SK-N-SH (cell line): Measurements from ENCODE around the gene NEMF. TPM values are rescaled to one million over a fixed set of nuclear protein-coding genes. Genes with fewer than 3 reads are reported as not detected.

Experiments used
- MEF2A ChIP-seq: IDR thresholded peaks from 2 replicates; pipeline ENCODE4 v1.4.0; 2012; ENCODE audit warnings: low read depth, borderline replicate concordance
- RCOR1 ChIP-seq: fragments of 150-350 bp; IDR thresholded peaks from 2 replicates; pipeline ENCODE4 v1.6.1; 2017; ENCODE audit warnings: antibody characterized with exemption, low read length
- REST ChIP-seq: IDR thresholded peaks from 2 replicates; pipeline ENCODE4 v1.6.1; 2012; ENCODE audit warnings: mild to moderate bottlenecking, low read depth, low read length, moderate library complexity
- RFX5 ChIP-seq: IDR thresholded peaks from 2 replicates; pipeline ENCODE4 v1.6.1; 2012; ENCODE audit warnings: mild to moderate bottlenecking, improper control_type of control experiment, low read length
- SIN3A ChIP-seq: IDR thresholded peaks from 2 replicates; pipeline ENCODE4 v1.6.1; 2012; ENCODE audit warnings: low read depth, mild to moderate bottlenecking, low read length, moderate library complexity, borderline replicate concordance
- SMC3 ChIP-seq: IDR thresholded peaks from 2 replicates; pipeline ENCODE4 v1.6.1; 2012; ENCODE audit warnings: low read depth, low read length, improper control_type of control experiment
- TAF1 ChIP-seq: IDR thresholded peaks from 2 replicates; pipeline ENCODE4 v1.6.1; 2012; ENCODE audit warnings: low read depth, mild to moderate bottlenecking, low read length, moderate library complexity, borderline replicate concordance
- TCF12 ChIP-seq: IDR thresholded peaks from 2 replicates; pipeline ENCODE4 v1.4.0; 2012
- TEAD4 ChIP-seq: IDR thresholded peaks from 2 replicates; pipeline ENCODE4 v1.4.0; 2012; ENCODE audit warnings: mild to moderate bottlenecking, borderline replicate concordance; ENCODE audit not compliant: insufficient read depth
- USF1 ChIP-seq: IDR thresholded peaks from 2 replicates; pipeline ENCODE4 v1.4.0; 2012; ENCODE audit warnings: low read depth, borderline replicate concordance
- YY1 ChIP-seq: IDR thresholded peaks from 2 replicates; pipeline ENCODE4 v1.4.0; 2012; ENCODE audit warnings: low read depth, mild to moderate bottlenecking
- polyA plus RNA-seq, 3 experiments: library from polyadenylated mRNA; depleted of rRNA; stranded (reverse); fragments of >200 nt; gene quantifications; 2 replicates each; pipeline ENCODE4 v1.2.3, GENCODE V29; 2012
- TF ChIP-seq, protein P1 (sequence below): fragments of 200-600 bp; sonication (generic); IDR thresholded peaks from 2 replicates; pipeline ENCODE4 v1.6.1; 2017; ENCODE audit warnings: antibody characterized with exemption, mild to moderate bottlenecking, moderate library complexity
- TF ChIP-seq, protein P2 (sequence below): IDR thresholded peaks from 2 replicates; pipeline ENCODE4; 2012

NEMF gene
- polyA plus RNA-seq, 1 of the 3 experiments (the other 2 are of a cell fraction), result 14.0 TPM

DNA sequence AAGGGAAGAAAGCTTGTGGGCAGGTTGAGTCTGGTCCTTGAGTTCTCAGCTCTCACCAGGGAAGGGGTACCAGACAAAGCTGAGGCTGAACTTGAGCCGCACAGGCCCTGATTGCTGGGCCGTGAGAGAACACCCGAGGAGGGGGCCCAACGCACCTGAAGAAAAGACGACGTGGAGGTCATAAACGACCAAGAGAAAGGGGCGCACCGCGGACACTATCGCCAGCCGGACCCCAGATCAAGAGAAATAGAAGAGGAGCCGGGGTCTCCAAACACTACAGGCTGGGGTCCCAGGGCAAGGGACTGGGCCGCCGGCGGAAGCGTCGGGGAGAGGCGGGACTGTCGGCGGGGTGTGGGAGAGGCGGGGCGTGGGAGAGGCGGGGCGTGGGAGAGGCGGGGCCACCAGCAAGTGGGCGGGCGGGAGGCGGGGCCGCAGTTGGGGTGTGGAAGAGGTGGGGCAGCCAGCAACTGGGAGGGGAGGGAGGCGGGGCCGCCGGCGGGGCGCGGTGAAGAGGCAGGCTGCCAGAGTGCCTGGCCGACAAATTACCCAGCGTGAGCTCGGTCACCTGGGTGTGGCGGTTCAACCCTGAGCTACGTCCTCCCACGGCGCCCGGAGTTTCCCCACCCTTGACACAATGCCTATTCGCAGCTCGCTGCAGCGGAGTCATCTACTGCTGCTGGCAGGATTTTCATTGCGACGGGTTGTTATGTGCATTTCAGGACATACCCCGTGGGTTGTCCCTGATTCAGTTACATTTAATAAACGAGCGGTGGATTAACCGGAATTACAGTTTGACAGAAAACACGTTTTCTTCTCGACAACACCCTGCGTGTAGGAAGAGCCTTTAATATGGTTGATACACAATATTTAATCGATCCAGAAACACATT, 15.5 kb upstream of the NEMF start (continued):
- TF ChIP-seq, protein P1, sequence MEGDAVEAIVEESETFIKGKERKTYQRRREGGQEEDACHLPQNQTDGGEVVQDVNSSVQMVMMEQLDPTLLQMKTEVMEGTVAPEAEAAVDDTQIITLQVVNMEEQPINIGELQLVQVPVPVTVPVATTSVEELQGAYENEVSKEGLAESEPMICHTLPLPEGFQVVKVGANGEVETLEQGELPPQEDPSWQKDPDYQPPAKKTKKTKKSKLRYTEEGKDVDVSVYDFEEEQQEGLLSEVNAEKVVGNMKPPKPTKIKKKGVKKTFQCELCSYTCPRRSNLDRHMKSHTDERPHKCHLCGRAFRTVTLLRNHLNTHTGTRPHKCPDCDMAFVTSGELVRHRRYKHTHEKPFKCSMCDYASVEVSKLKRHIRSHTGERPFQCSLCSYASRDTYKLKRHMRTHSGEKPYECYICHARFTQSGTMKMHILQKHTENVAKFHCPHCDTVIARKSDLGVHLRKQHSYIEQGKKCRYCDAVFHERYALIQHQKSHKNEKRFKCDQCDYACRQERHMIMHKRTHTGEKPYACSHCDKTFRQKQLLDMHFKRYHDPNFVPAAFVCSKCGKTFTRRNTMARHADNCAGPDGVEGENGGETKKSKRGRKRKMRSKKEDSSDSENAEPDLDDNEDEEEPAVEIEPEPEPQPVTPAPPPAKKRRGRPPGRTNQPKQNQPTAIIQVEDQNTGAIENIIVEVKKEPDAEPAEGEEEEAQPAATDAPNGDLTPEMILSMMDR, result no peak
- TF ChIP-seq YY1 (no peak), MEF2A (no peak), TEAD4 (no peak), RCOR1 (no peak), SIN3A (no peak; the same call in 1 of the 2 replicates), RFX5 (no peak), TAF1 (peak; percentile 64), TCF12 (no peak; the same call in 1 of the 2 replicates), REST (peak; percentile 36; the same call in 1 of the 2 replicates), USF1 (no peak), SMC3 (no peak)
- TF ChIP-seq, protein P2, sequence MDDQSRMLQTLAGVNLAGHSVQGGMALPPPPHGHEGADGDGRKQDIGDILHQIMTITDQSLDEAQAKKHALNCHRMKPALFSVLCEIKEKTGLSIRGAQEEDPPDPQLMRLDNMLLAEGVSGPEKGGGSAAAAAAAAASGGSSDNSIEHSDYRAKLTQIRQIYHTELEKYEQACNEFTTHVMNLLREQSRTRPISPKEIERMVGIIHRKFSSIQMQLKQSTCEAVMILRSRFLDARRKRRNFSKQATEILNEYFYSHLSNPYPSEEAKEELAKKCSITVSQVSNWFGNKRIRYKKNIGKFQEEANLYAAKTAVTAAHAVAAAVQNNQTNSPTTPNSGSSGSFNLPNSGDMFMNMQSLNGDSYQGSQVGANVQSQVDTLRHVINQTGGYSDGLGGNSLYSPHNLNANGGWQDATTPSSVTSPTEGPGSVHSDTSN, result peak; percentile 35; the same call in 1 of the 2 replicates
